Small intestine (tissue), 7 donors: ENCODE data around the gene SLC35E3. TPM values are rescaled to one million over a fixed set of nuclear protein-coding genes. Genes with fewer than 3 reads are reported as not detected.

Experiments
- DNase-seq, 2 donors: peaks; one replicate each; pipeline versions ENCODE4 v3.0.0 to v3.0.0-alpha.2; 2013
- FAIRE-seq: peaks from 2 replicates; lab custom pipeline; 2012; peaks lifted over from hg19 to GRCh38; lab: Jason Lieb, UNC
- H3K27ac ChIP-seq, 3 donors: one replicate each; pipeline ENCODE4 v1.5.1; 2013; ENCODE audit warnings: low read length in 2 of 3, mild to moderate bottlenecking in 2 of 3, control low read depth in 1 of 3, inconsistent platforms in 1 of 3, low read depth in 1 of 3, moderate library complexity in 1 of 3
- H3K27me3 ChIP-seq, 3 donors: one replicate each; pipeline ENCODE4 v1.6.1; 2013; ENCODE audit warnings: low read length in 3 of 3, inconsistent platforms in 1 of 3; ENCODE audit not compliant: control insufficient read depth in 3 of 3, insufficient read depth in 3 of 3
- H3K36me3 ChIP-seq, 3 donors: one replicate each; pipeline ENCODE4 v1.6.1; 2013; ENCODE audit warnings: low read length in 3 of 3, inconsistent platforms in 1 of 3, low read depth in 1 of 3, mild to moderate bottlenecking in 1 of 3, moderate library complexity in 1 of 3; ENCODE audit not compliant: control insufficient read depth in 3 of 3, insufficient read depth in 2 of 3
- H3K4me1 ChIP-seq, 3 donors: one replicate each; pipeline ENCODE4 v1.6.1; 2013; ENCODE audit warnings: low read length in 2 of 3, inconsistent platforms in 1 of 3, low read depth in 1 of 3, mild to moderate bottlenecking in 1 of 3, moderate library complexity in 1 of 3; ENCODE audit not compliant: control insufficient read depth in 3 of 3, insufficient read depth in 2 of 3
- H3K4me3 ChIP-seq, 3 donors: one replicate each; pipeline ENCODE4 v1.5.1; 2013; ENCODE audit warnings: low read length in 3 of 3, control low read depth in 1 of 3, inconsistent platforms in 1 of 3, low read depth in 1 of 3, mild to moderate bottlenecking in 1 of 3, moderate library complexity in 1 of 3
- H3K9me3 ChIP-seq, 2 donors: one replicate each; pipeline ENCODE4 v1.6.1; 2013; ENCODE audit warnings: low read depth in 1 of 2, low read length in 1 of 2; ENCODE audit not compliant: control insufficient read depth in 2 of 2, insufficient read depth in 1 of 2
- WGBS, 3 donors: extraction: QIAGEN DNeasy Blood & Tissue Kit; methylation state at CpG; one replicate each; pipeline ENCODE4 v1.1.7; 2013; 5-methylcytosine and 5-hydroxymethylcytosine counted together
- polyA plus RNA-seq, 4 donors: library from polyadenylated mRNA; stranded (reverse) in 3 of 4; unstranded in 1 of 4; fragments of 200-250 nt in 3 of 4; fragments of 120-200 nt in 1 of 4; gene quantifications; one replicate each; pipeline versions ENCODE4 v1.2.1 to v1.2.3, GENCODE V29; 2013
- donor health status: healthy with polysubstance abuse.
- donor health status: control.
- donor health status: control.
- donor health status: Bipolar disorder and iron deficiency.
- donor health status: healthy.

The SLC35E3 gene
- polyA plus RNA-seq, 4 donors, result 0.27 to 8.2 (median 1.7) TPM

DNA sequence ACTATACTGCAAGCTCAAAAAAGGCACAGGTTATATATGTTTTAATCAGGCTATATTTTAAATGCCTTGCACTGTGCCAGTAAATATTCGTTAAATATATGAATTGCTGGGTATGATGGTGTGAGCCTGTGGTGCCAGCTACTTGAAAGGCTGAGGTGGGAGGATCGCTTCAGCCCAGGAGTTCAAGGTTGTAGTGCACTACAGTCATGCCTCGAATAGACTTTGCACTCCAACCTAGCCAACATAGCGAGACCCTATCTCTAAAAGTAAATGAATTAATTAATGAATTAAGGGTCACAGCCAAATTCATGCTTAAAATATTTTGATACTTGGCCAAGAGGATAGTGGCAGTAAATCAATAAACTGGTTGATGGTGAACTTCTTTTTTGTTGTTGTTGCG lies 39.8 kb downstream of the SLC35E3 start:
- Histone ChIP-seq H3K27ac (no peak overlapping the region), H3K36me3 (no peaks in the 10 kb centered on the region), H3K4me3 (no peak overlapping the region), H3K4me1 (peaks cover 0 to 14% (median 5%) of the 10 kb centered on the region in 3 donors), H3K27me3 (no peaks in the 10 kb centered on the region), H3K9me3 (no peaks in the 10 kb centered on the region)
- 40 to 79% (median 53%) methylated on average over 5 of the region's 5 CpGs for WGBS, 3 donors
- FAIRE-seq, result no peak
- no peak for DNase-seq

DNA sequence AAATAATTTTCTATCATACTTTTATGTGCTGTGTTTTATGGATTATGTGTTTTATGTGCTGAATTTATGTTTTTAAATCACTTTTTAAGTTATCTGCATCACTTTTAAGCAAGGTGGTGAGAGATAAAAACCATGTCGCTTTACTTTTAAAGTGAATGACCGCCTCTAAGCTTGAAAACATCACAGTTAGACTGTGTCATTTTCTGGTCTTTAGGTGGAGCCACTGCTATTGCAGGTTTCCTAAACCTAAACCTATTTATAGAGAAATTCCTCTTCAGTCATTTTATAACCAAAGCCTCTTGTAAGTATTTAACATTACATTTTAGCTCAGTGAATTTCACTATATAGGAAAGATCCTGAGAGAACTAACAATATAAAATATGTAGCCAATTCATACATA lies 41.0 kb downstream of the SLC35E3 start:
- no peaks in the 10 kb centered on the region for H3K36me3 ChIP-seq
- peak overlapping the region in 2 of 3 donors; percentile 44 to 67 for H3K27ac ChIP-seq
- H3K4me3 ChIP-seq, result no peak overlapping the region
- WGBS, 3 donors, result 86 to 100% (median 93%) methylated on average over 2 of the region's 2 CpGs
- DNase-seq (no peak), FAIRE-seq (no peak)
- H3K4me1 ChIP-seq, result peaks cover 0 to 14% (median 5%) of the 10 kb centered on the region in 3 donors
- H3K9me3 ChIP-seq, result no peaks in the 10 kb centered on the region
- no peaks in the 10 kb centered on the region for H3K27me3 ChIP-seq

DNA sequence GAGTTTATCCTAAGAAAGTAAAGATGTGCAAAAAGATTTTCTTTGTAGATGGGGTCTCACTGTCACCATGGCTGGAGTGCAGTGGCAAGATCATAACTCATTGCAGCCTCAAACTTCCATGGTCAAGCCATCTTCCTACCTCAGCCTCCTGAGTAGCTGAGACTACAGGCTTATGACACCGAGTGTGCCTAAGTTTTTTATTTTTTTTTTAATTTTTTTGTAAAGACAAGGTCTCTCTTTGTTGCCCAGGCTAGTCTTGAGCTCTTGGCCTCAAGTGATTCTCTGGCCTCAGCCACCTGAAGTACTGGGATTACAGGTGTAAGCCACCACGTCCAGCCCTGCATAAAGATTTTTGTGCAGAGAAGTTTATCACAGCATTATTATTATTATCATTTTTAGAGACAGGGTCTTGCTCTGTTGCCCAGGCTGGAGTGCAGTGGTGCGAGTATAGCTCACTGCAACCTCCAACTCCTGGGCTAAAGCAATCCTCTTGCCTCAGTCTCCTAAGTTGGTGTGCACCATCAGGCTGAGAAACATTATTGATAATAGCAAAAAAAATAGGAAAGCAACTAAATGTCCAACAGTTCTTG lies 42.7 kb downstream of the SLC35E3 start:
- Histone ChIP-seq H3K4me1 (peaks cover 0 to 14% (median 5%) of the 10 kb centered on the region in 3 donors), H3K27me3 (no peaks in the 10 kb centered on the region), H3K9me3 (no peaks in the 10 kb centered on the region), H3K27ac (no peak overlapping the region), H3K4me3 (no peak overlapping the region), H3K36me3 (no peaks in the 10 kb centered on the region)
- 94 to 98% (median 96%) methylated on average over 3 of the region's 3 CpGs for WGBS, 3 donors
- FAIRE-seq (no peak), DNase-seq (no peak)

DNA sequence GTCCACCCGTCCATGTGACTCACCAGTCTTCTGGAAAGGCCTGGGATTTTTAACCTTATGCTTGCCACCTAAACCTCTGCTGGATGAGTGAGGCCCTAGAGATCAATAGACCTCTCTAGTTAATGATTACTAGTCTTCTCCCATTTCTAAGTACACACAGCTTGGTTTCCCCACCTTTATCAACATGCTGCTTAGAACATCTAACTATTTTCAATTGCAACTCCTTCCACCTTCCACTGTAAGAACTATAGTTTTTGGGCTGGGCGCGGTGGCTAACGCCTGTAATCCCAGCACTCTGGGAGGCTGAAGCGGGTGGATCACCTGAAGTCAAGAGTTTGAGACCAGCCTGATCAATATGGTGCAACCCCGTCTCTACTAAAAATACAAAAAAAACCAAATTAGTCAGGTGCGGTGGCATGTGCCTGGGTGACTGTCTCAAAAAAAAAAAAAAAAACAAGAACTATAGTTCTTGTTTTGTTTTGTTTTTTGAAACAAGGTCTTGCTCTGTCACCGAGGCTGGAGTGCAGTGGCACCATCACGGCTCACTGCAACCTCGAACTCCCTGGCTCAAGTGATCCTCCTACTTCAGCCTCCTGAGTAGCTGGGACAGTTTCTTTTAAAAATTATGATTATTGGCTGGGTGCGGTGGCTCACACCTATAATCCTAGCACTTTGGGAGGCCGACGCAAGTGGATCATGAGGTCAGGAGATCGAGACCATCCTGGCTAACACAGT lies 43.3 kb downstream of the SLC35E3 start:
- no peak overlapping the region for H3K4me3 ChIP-seq
- no peak for FAIRE-seq
- no peaks in the 10 kb centered on the region for H3K27me3 ChIP-seq
- WGBS, 3 donors, result 84 to 87% (median 85%) methylated on average over 14 of the region's 14 CpGs
- H3K9me3 ChIP-seq, result no peaks in the 10 kb centered on the region
- H3K36me3 ChIP-seq, result no peaks in the 10 kb centered on the region
- peaks cover 0 to 14% (median 5%) of the 10 kb centered on the region in 3 donors for H3K4me1 ChIP-seq
- peak in 1 of 2 donors; percentile 37 for DNase-seq
- no peak overlapping the region for H3K27ac ChIP-seq

DNA sequence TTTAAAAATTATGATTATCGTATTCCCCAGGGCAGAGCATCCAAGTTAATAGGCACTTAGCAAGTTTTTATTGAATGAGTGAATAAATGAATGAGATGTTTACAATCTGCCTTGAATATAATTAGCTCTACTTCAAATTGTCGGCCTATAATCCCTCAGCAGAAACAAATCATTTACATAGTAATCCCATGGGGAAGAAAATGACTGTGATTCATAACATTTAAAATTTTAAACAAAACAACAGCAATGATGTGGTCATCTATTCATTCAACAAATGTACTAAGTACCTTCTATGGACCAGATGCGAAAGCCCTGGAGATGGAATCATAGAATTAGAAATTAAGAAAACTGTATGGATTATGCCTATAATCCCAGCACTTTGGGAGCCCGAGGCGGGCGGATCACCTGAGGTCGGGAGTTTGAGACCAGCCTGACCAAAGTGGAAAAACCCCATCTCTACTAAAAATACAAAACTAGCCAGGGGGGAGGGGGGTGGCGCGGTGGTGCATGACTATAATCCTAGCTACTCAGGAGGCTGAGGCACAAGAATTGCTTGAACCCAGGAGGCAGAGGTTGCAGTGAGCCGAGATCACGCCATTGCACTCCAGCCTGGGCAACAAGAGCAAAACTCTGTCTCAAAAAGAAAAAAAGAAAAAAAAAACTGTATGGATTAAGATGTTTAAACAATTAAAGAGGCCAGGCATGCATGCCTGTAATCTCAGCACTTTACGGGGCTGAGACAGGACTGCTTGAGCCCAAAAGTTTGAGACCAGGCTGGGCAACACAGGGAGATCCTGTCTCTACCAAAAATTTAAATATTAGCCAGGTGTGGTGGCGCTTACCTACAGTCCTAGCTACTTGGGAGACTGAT lies 44.3 kb downstream of the SLC35E3 start:
- DNase-seq (no peak), FAIRE-seq (no peak)
- H3K27me3 ChIP-seq, result no peaks in the 10 kb centered on the region
- no peak overlapping the region for H3K4me3 ChIP-seq
- H3K27ac ChIP-seq, result no peak overlapping the region
- peaks cover 0 to 14% (median 5%) of the 10 kb centered on the region in 3 donors for H3K4me1 ChIP-seq
- H3K36me3 ChIP-seq, result no peaks in the 10 kb centered on the region
- 91 to 95% (median 93%) methylated on average over 13 of the region's 13 CpGs for WGBS, 3 donors
- no peaks in the 10 kb centered on the region for H3K9me3 ChIP-seq

DNA sequence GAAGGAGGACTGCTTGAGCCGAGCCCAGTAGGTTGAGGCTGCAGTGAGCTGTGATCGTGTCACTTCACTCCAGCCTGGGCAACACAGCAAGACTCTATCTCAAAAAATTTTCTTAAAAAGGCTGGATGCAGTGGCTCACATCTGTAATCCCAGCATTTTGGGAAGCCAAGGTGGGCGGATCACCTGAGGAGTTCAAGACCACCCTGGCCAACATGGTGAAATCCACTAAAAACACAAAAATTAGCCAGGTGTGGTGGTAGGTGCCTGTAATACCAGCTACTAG lies 44.9 kb downstream of the SLC35E3 start:
- H3K27ac ChIP-seq, result no peak overlapping the region
- DNase-seq (no peak), FAIRE-seq (no peak)
- no peak overlapping the region for H3K4me3 ChIP-seq
- H3K4me1 ChIP-seq, result peaks cover 0 to 14% (median 5%) of the 10 kb centered on the region in 3 donors
- no peaks in the 10 kb centered on the region for H3K9me3 ChIP-seq
- 58 to 67% (median 63%) methylated on average over 3 of the region's 3 CpGs for WGBS, 3 donors
- H3K27me3 ChIP-seq, result no peaks in the 10 kb centered on the region
- no peaks in the 10 kb centered on the region for H3K36me3 ChIP-seq

DNA sequence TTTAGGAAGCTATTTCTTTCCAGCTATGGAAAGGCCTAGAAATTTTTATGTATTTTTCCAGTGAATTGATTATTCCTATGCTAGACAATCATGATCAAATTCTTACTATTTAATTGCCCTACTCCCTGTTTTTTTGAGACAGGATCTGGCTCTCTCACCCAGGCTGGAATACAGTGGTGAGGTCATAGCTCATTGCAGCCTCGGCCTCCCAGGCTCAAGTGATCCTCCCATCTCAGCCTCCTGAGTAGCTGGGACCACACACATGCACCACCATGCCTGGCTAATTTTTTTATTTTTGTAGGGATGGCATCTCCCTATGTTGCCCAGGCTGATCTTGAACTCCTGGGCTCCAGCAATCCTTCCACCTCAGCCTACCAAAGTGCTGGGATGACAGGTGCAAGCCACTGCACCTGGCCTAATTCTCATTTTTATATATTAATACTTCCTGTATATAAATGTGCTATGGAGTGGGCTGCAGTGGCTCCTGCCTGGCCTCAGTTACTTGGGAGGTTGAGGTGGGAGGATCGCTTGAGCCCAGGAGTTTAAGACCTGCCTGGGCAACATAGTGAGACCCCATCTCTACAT lies 46.0 kb downstream of the SLC35E3 start:
- 93 to 99% (median 95%) methylated on average over 2 of the region's 2 CpGs for WGBS, 3 donors
- DNase-seq, result no peak
- no peak for FAIRE-seq
- Histone ChIP-seq H3K27me3 (no peaks in the 10 kb centered on the region), H3K9me3 (no peaks in the 10 kb centered on the region), H3K4me3 (no peak overlapping the region), H3K36me3 (no peaks in the 10 kb centered on the region), H3K27ac (no peak overlapping the region), H3K4me1 (peaks cover 0 to 14% (median 5%) of the 10 kb centered on the region in 3 donors)

DNA sequence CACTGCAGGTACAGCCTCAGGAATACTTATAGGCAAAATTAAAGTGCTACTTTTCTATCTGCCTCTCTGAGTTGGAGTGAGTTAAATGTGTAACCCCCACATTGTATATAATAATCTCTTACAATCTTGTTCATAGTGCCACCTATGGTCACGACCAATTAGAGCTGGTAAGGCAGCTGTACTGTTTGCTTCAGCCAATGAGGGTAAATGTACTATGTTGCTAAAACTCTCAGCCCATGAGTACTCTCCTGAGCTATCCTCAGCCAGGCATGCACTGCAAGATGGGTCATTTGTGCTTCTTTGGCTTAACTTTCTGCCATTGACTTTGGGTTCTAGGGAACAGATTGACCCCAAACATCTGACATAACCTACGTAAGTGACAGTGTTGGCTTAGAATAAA lies 47.0 kb downstream of the SLC35E3 start:
- H3K27me3 ChIP-seq, result no peaks in the 10 kb centered on the region
- H3K4me1 ChIP-seq, result peaks cover 0 to 11% (median 5%) of the 10 kb centered on the region in 3 donors
- WGBS, 3 donors, result 53 to 66% (median 59%) methylated on average over 2 of the region's 2 CpGs
- H3K4me3 ChIP-seq, result no peak overlapping the region
- H3K27ac ChIP-seq, result no peak overlapping the region
- peak; percentile 45 to 49 for DNase-seq
- no peak for FAIRE-seq
- H3K36me3 ChIP-seq, result no peaks in the 10 kb centered on the region
- H3K9me3 ChIP-seq, result no peaks in the 10 kb centered on the region
